ENCODE measurements around the gene IGSF9. TPM values are rescaled to one million over a fixed set of nuclear protein-coding genes. Genes with fewer than 3 reads are reported as not detected.

IGSF9 gene
- total RNA-seq, 2 donors from 2014 or later, result 0.12 TPM

DNA sequence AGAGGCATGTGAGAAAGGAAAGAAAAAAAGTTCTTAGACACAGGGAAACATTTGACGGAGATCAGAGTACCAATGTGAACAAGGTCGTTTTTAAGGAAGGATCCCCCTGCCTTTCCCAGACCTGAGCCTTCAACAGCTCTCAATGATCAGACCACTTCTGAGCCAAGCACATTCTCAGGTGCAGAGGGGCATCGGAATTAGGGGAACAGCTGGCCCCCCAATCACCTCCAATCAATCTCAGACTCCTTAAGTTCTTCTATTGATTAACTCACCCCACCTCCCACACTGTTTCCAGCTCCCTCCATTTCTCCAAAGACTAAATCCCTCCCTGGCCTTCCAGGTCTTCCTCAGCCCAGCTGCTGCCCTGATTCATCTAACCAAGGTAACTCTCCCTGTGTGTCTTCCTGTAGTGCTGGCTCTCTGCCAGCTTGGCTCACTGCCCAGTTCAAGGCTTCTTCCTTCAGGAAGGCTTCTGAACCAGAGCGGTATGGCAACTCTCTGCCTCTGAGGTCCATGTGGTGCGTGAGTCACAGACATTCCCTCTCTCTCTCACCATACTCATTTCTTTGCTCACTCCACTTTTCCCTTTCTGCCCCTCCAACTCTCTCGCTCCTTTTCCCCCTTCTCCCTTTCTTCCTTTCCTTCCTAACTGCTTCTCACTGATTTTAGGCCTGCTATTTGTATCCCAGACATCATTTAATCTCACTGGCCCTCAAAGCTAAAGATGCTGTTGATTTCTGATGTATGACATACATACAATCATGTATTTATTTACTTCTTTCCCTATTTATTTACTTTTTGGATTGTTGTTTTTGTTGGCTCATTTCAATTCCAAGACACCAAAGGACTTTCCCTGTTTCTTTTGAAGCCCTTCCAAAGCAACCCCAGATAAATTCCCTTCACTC, 63.5 kb downstream of the IGSF9 start:
- ATAC-seq (replicated peaks in 1 of 2), result no peak
- no peak for DNase-seq

DNA sequence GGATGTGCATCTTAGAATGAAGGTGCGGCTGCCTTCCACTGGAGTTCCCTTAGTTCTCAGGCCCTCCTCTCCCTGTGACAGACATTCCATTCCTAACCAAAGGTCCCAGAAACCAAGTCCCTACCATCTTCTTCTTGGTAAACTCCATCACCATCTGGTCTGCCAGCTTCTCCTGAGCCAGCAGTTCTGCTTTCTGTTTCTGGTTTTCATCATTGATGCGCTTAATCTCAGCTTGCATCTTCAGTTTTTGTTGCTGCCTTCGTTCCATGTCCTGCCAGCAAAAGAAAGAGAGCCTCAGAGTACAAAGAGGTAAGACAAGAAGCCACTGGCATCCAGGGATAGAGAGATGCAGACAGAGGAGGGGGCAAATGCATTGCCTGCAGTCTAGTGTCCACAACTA, 65.0 kb downstream of the IGSF9 start:
- no peaks in the 10 kb centered on the region for H3K27me3 Mint-ChIP-seq (ENCODE audit: low read depth)
- no peaks in the 10 kb centered on the region for H3K9me3 Mint-ChIP-seq
- no peaks in the 10 kb centered on the region for H3K4me1 Mint-ChIP-seq (ENCODE audit: low read depth)
- ATAC-seq (replicated peaks in 1 of 2), result no peak
- H3K4me3 Mint-ChIP-seq, result no peak overlapping the region
- H3K27ac Mint-ChIP-seq, result no peak overlapping the region
- no peak for DNase-seq
- no peaks in the 10 kb centered on the region for H3K36me3 Mint-ChIP-seq (ENCODE audit: insufficient read depth in 2 of 2)

More for the DNA sequence above, 63.5 kb downstream of the IGSF9 start:
- no peaks in the 10 kb centered on the region for H3K4me1 Mint-ChIP-seq (ENCODE audit: low read depth)
- no peak overlapping the region for H3K4me3 Mint-ChIP-seq
- no peaks in the 10 kb centered on the region for H3K9me3 Mint-ChIP-seq
- no peaks in the 10 kb centered on the region for H3K36me3 Mint-ChIP-seq (ENCODE audit: insufficient read depth in 2 of 2)
- H3K27ac Mint-ChIP-seq, result no peak overlapping the region
- no peaks in the 10 kb centered on the region for H3K27me3 Mint-ChIP-seq (ENCODE audit: low read depth)

DNA sequence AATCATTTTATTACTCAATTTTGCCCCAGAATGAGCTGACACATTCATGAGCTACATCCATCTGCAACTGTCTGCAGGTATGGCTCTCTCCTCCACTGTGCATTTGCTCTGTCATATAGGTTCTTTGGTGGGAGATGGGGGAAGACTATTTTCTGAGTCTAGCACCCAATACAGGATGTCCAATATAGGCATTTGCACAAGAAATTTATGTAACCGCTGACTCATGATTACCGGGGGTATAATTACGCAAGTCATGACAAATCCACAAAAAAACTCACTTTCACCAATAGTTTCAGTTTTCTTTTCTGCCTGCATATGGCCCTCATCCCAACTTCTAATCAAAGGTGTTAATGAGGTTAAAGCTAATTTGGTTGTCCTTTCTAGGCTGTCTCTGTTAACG, 65.4 kb downstream of the IGSF9 start:
- DNase-seq (no peak), ATAC-seq (replicated peaks in 1 of 2) (no peak)
- Mint-ChIP-seq H3K4me3 (no peak overlapping the region), H3K4me1 (ENCODE audit: low read depth) (no peaks in the 10 kb centered on the region), H3K27me3 (ENCODE audit: low read depth) (no peaks in the 10 kb centered on the region), H3K9me3 (no peaks in the 10 kb centered on the region), H3K27ac (no peak overlapping the region), H3K36me3 (ENCODE audit: insufficient read depth in 2 of 2) (no peaks in the 10 kb centered on the region)

DNA sequence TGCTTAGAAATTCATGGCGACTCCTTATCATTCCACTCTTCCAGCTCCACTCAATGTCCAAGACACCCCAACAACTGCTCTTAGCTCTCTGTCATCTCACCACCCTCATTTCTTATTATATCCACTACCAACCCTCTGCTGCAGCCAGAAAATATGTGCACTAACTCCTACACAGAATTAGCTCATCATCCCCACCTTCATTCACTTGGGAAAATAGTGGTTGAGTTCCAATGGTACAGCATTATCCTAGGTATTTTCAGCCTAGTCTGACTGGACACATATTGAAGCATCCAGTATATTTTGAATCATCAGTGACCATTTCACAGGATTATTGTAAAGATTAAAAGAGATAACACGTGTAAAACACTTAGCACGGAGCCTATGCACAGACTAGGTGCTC, 66.3 kb downstream of the IGSF9 start:
- no peak overlapping the region for H3K27ac Mint-ChIP-seq
- no peak for DNase-seq
- no peak for ATAC-seq (replicated peaks in 1 of 2)

DNA sequence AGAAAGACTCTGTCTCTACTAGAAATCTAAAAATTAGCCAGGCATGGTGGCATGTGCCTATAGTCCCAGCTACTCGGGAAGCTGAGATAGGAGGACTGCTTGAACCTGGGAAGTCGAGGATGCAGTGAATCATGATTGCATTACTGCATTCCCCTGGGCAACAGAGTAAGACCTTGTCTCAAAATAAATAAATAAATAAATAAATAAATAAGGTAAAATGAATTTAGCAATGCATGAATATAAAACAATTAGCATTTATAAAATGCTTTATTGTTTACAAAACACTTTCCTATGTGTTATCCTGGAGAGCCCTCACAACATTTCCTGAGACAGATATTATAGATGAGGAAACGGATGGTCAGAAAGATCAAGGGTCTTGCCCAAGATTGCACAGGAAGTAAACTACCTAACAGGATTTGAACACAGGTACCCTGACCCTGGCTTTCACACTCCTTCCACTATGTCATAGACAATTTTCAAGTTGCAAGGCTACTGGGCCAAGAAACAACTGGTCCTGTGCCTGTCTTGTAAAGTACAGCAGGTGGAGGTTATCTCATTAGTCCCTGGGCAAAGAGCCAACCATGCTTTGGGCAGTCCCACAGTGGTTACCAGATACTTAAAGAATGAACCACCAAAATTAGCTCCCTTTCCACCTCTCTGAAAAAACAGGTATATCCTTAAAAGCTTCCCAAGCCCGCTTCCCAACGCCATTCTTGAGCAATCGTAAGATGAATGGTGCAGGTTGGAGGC, 67.5 kb downstream of the IGSF9 start:
- Mint-ChIP-seq H3K4me1 (ENCODE audit: low read depth) (no peaks in the 10 kb centered on the region), H3K27me3 (ENCODE audit: low read depth) (no peaks in the 10 kb centered on the region), H3K36me3 (ENCODE audit: insufficient read depth in 2 of 2) (no peaks in the 10 kb centered on the region), H3K9me3 (no peaks in the 10 kb centered on the region), H3K27ac (no peak overlapping the region), H3K4me3 (no peak overlapping the region)
- DNase-seq, result no peak
- ATAC-seq (replicated peaks in 1 of 2), result no peak

More for the DNA sequence above, 66.3 kb downstream of the IGSF9 start:
- H3K36me3 Mint-ChIP-seq (ENCODE audit: insufficient read depth in 2 of 2), result no peaks in the 10 kb centered on the region
- no peaks in the 10 kb centered on the region for H3K27me3 Mint-ChIP-seq (ENCODE audit: low read depth)
- H3K4me1 Mint-ChIP-seq (ENCODE audit: low read depth), result no peaks in the 10 kb centered on the region
- H3K4me3 Mint-ChIP-seq, result no peak overlapping the region
- no peaks in the 10 kb centered on the region for H3K9me3 Mint-ChIP-seq

Other genes starting within 250 kb of the IGSF9 start
- gene CRP, start 231.0 kb downstream of the IGSF9 start, total RNA-seq, result not detected
- gene DUSP23, start 164.7 kb downstream of the IGSF9 start, total RNA-seq, result 10 to 100 TPM; 11.5 to 14.2 TPM
- under 1 TPM in 1 of 2 donors, not detected in 1; 0.16 TPM for gene FCRL6, start 143.3 kb downstream of the IGSF9 start, total RNA-seq
- gene SLAMF8, start 118.7 kb downstream of the IGSF9 start, total RNA-seq, result under 1 TPM; 0.31 to 0.53 TPM
- gene VSIG8, start 83.0 kb downstream of the IGSF9 start, total RNA-seq, result not detected
- gene CFAP45, start 45.4 kb downstream of the IGSF9 start, total RNA-seq, result 1 to 10 TPM; 2.0 to 2.8 TPM
- 100 to 1,000 TPM; 378 to 431 TPM for gene TAGLN2, start 20.1 kb downstream of the IGSF9 start, total RNA-seq
- not detected for gene SLAMF9, start 8.6 kb upstream of the IGSF9 start, total RNA-seq
- gene PIGM, start 86.4 kb upstream of the IGSF9 start, total RNA-seq, result 1 to 10 TPM; 4.4 to 4.6 TPM
- gene KCNJ10, start 124.5 kb upstream of the IGSF9 start, total RNA-seq, result under 1 TPM; 0.37 to 0.65 TPM
- gene KCNJ9, start 135.9 kb upstream of the IGSF9 start, total RNA-seq, result under 1 TPM in 1 of 2 donors, not detected in 1; 0.05 TPM
- 10 to 100 TPM; 26.3 to 32.0 TPM for gene IGSF8, start 153.0 kb upstream of the IGSF9 start, total RNA-seq
- not detected for gene ATP1A2, start 170.1 kb upstream of the IGSF9 start, total RNA-seq
- gene ATP1A4, start 206.0 kb upstream of the IGSF9 start, total RNA-seq, result not detected
- gene CASQ1, start 245.0 kb upstream of the IGSF9 start, total RNA-seq, result not detected

Measured in activated T-cell treated with anti-CD3 and anti-CD28 coated beads, Interleukin-2, amount 50 U/mL, for 72 hours (primary cell).